Measurements from ENCODE around the gene NPY4R.
"Not testable (repeated sequence)": the region's sequence is repeated elsewhere in the genome, so short reads cannot be mapped to it uniquely, and the experiment has no call there.

NPY4R gene, protein sequence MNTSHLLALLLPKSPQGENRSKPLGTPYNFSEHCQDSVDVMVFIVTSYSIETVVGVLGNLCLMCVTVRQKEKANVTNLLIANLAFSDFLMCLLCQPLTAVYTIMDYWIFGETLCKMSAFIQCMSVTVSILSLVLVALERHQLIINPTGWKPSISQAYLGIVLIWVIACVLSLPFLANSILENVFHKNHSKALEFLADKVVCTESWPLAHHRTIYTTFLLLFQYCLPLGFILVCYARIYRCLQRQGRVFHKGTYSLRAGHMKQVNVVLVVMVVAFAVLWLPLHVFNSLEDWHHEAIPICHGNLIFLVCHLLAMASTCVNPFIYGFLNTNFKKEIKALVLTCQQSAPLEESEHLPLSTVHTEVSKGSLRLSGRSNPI

DNA sequence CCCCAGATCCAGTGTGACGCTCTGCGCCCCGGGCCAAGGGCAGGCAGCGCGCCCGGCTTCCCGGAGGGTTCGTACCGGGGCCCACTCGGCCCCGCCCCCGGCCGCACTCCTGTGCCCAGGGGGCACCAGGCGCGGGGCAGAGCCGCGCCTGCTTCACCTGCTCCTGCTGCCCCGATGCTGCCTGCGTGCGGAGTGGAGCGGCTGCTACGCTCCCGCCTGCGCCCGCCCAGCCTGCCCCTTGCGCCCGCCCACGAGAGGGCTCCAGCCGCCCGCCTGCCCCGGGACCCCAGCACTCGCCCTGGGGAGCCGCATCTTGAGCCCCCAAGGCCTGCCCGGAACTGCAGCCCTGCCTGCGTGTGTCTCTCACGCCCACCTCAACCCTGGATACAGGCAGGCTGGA lies at the start of gene NPY4R:
Gene NPY4R (minus strand): TSS at position 194 of the 400 bp plus-strand sequence. CDS start 3,323 bp downstream, outside the sequence.
- not testable (repeated sequence) for DNase-seq

- DNase-seq, result no peak
Observed at GRCh38 chr10:46515366-46515765, 49.6 kb upstream of the NPY4R start.

DNA sequence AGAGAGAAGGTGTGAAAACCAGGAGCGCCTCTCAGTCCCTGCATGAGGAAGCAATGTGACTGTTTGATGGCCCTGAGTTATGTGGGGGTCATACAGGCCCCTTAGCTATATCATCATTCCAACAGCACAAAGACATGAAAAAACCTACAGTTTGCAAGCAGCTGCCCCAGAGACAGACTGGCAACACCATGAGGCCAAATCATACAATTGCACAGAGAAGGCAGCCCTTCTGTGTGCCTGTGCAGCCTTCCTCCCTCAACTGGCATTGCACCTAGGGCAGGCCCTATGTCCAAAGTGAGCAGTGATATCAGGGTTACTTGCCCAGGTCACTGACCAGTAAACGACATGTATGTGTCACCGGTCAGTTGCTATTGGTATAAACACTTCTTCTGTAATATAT lies 49.1 kb upstream of the NPY4R start:
- DNase-seq, result no peak

- no peak for DNase-seq
Observed at GRCh38 chr10:46514431-46514861, 48.7 kb upstream of the NPY4R start.

GRCh38 chr10:46513333-46513732 lies 47.6 kb upstream of the NPY4R start:
- not testable (repeated sequence) for DNase-seq

DNA sequence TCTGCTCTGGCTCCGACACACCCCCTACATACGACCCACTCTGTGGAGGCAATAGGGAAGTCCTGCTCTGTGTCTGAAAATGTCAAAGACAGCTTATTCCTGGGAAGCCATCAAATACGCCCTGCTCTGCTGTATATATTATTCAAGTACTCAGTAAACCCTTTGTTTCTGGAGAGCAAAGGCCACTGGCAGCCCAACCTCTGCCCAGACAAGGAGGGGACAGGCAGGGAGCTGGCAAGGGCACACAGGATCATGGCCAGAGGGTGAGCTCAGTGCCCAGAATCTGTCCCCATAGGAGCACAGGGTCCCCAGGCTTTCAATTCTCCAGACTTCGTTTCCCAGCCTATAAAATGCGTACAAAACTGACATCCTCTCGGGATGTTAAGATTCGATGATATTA lies 47.0 kb upstream of the NPY4R start:
- not testable (repeated sequence) for DNase-seq

- not testable (repeated sequence) for DNase-seq
Observed at GRCh38 chr10:46512002-46512401, 46.2 kb upstream of the NPY4R start.

GRCh38 chr10:46499990-46500389 lies 34.2 kb upstream of the NPY4R start:
- not testable (repeated sequence) for DNase-seq

- DNase-seq, result not testable (repeated sequence)
Observed at GRCh38 chr10:46498985-46499703, 33.4 kb upstream of the NPY4R start.

DNA sequence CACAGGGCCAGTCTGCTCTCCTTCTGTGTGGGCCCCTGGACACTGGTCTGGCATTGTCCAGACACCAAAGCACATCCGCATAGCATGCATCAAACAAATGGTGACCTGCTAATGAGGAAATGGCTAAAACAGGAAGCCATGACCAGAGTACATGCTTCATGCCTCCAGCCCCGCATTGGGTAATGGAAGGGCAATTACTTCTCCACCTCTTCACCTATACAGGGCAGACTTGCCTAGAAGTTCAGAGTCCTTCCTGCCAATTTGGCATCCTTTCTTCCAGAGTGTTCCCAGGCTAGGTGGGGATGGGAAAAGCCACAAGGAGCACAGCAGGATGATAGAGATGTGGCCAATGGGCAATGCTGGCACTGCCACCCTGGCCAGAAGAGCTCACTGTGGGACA lies 32.1 kb upstream of the NPY4R start:
- not testable (repeated sequence) for DNase-seq

GRCh38 chr10:46497401-46497800 lies 31.6 kb upstream of the NPY4R start:
- DNase-seq, result not testable (repeated sequence)

DNA sequence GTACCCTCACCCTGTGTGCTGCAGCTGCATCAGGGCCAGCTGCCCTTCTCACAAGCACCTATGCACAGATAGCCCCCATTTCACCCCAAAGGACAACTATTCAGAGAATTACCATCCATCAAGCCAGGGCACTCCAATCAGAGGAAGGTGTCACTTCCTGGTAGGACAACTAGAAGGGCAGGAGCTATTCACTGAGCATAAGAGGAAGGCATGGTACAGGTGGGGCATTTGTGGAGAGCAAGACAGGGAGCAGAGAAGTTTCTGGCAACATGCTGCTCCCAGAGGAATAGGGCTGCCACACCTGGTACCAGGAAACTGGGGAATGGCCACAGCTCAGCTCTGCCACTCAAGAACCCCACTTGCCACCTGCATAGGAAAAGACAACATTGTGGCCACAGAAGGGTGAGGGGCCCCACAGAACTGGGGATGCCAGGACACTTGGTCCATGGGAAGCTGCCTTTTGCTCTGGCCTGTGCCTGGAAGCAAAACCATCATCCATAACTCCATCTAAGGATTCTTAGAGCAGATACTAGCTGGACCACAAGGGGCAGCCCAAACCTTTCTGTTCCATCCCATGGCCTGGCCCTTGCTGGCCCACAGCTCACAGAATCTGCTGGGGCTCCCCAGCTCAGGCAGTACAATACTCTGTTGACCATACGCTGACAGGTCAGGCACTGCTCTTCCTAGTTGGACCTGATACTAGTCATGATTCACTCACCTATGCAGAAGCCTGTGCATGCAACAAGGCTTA lies 25.8 kb upstream of the NPY4R start:
- DNase-seq, result not testable (repeated sequence)

DNA sequence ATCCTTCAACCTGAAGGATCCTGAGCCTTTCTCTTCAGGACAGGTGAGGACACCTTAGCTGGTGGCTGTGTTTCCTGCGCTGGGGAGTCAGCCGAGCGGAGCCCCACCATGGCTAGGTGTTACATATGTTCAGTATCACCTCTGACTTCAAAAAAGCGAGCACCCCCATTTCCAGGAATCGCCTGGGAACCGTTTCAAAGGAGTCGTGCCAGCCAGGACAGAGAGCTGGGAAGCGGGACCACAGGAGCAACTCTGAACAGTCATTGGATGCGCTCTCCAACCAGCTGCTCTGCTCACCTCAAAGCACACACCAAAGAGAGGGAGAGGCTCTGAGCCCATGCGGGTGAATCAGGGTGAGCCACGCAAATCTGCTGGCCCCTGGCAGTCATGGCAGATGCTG lies 24.5 kb upstream of the NPY4R start:
- not testable (repeated sequence) for DNase-seq

DNA sequence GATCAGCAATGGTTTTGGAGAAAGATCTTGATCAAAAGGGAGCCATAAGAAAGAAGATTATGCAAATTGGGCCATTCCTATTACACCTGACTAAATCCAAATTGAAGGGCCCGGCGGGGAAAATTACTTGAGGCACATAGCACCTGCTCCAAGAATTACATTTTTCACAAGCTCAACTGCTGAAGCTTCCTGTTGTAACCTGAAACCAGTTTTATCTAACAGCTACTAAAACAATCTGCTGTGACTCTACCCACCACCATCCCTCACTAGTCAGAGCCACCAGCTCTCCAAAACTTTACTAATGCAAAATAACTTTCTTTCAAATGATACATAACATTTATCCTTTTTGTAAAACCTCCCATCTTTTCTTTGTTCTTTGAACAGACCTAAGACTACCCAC lies 20.7 kb upstream of the NPY4R start:
- DNase-seq, result not testable (repeated sequence)

DNA sequence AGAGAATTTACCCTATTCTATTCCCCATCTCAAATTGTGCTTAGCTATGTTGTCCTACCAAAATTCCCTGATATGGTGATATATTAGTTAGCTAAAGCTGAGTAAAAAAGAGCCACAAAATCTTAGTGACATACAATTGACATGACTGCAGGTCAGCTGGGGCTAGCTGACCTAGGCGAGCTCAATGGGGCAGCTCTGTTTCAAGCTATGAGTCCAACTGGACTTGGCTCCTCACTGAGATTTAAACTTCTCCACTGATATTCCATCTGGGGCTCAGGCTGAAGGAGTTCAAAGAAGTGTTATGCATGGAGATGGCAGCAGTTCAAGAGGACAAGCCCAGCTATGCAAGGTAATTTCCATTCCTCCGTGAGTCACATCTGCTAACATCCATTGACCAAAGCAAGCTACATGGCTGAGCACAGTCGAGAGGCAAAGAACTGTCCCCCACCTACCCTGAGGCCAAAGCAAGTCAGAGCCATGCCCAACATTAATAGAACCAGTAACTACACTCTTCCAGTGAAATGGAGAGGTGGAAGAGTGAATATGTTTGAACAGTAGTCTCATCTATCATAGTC lies 9.1 kb upstream of the NPY4R start:
- DNase-seq, result not testable (repeated sequence)

DNA sequence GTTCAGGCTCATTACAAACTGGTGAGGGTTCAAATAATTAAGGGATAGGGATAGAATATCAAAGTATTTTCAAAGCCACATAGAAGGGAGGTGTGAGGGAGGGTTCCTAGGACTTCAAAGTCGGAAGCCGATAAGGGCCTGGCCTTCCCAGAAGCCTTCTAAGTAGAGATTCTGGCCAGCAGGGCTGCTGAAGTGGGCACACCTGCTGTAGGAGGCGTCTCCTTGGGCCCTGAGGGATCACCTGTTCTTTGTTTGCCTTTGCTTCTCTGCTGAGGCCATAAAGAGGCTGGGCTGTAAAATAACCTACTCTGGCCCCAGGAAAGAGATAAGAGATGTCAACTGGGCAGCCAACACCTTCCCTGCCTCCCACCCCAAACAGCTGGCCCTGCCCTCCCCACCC lies 8.0 kb upstream of the NPY4R start:
- not testable (repeated sequence) for DNase-seq

DNA sequence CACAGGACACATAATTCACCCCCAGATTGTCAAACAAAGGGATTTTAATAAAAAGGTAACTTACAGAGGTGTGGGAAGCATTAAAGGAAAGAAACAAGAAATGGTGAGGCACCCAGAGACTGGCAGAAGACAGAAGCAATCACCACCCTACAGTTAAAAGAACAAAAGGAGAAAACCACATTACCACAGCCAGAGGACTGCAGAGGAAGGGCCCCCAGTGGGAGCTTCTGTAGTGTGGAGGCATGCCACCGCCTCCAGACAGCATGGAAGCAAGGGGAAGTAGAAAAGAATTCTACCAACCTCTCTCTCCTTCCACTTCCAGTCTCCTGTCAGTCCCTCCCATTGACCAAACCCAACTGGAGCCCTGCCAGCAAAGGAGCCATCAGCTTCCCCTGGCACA lies 4.4 kb upstream of the NPY4R start:
- not testable (repeated sequence) for DNase-seq

DNA sequence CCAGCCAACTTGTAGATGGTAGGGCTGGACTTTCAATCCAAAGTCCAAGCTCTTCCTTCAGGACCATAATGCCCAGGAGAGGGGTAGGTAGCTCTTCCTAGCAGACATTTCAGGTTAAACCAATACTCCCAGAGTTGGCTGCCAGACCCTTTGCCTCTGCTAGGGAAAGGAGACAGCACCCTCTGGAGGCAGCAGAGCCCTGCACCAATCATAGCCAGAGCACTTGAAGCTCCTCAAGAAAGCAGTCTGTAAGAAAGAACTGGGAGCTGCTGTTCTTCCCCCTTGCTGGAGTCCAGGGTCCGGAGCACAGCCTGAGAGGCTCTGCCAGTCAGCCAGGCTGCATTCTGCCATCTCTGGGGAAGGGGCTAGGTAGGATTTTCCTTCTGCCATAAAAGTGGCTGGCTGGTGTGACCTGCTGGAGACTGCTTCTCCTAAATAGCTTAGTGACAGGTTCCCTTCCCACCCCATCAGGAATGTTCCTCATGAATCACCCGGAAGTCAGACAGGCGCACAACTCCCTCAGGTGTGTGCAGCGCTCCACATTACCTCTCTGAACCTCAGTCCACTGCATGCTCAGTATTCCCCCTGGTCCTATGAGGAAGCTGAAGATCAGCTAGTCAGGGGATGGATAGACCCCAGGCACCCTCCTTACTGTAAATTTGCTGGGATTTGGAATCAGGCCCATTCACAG lies 2.5 kb upstream of the NPY4R start:
- DNase-seq, result not testable (repeated sequence)

- not testable (repeated sequence) for DNase-seq
Observed at GRCh38 chr10:46463608-46464007, 2.1 kb downstream of the NPY4R start.

DNA sequence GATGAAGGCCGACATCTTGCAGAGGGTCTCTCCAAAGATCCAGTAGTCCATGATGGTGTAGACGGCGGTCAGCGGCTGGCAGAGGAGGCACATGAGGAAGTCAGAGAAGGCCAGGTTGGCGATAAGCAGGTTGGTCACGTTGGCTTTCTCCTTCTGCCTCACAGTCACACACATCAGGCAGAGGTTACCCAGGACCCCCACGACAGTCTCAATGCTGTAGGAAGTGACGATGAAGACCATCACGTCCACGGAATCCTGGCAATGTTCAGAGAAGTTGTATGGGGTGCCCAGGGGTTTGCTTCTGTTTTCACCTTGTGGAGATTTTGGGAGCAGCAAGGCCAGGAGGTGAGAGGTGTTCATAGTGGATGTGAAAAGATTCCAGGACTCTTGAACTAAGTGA lies 3.5 kb downstream of the NPY4R start:
- DNase-seq, result not testable (repeated sequence)

GRCh38 chr10:46459579-46459978 lies 6.2 kb downstream of the NPY4R start:
- DNase-seq, result not testable (repeated sequence)

DNA sequence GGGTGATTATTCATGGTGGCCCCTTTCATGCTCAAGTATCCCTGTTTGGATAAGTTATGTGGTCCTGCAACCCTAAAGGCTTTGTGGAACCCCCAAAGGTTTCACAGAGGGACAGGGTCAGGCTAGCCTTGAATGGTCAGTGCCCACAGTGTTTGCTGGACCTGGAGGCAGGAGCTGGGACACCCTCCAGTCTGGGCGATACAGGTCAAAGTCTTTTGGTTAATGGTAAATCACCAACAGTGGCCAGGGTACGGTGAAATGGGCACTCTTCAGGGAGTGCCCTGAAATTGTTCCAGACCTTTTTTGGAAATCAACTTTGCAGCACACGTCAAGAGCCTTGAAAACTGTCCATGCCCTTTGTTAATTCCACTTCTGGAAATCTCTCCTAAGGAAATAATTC lies 8.7 kb downstream of the NPY4R start:
- DNase-seq, result not testable (repeated sequence)
